ENCODE measurements around the gene CSMD2.

GRCh38 chr1:34055818-34056217 lies 109.2 kb downstream of the CSMD2 start:
- TF ChIP-seq CTCF (conservative IDR thresholded peaks at IDR 0.05; ENCODE audit: low read length), result no peak
- no peak for TF ChIP-seq EZH2phosphoT487 (IDR thresholded peaks at IDR 0.05; ENCODE audit: borderline replicate concordance)
